Measurements from ENCODE around the gene PSMC6. TPM values are rescaled to one million over a fixed set of nuclear protein-coding genes. Genes with fewer than 3 reads are reported as not detected.
A peak's percentile ranks its signal among the peaks of the same experiment; 100 is the strongest.

The PSMC6 gene
- total RNA-seq, 6 experiments from 2014 or later: 78.9 to 110 (median 95.3) TPM

DNA sequence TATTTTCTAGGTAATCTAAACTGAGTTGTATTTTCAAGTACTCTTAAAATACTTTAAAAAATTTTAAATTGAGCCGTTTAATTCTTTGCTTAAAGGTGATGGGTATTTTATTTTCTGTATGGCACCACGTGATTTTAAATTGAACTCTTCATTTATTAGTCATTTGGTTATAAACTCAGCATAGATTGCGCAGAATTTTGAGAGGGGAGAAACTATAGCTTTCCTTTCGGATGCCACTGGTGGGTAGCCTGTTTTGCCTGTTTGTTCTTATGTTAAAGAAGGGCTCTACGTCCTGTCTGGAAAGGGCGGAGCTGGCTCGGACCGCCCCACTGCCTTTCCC, 22.6 kb downstream of the PSMC6 start:
- no peak for DNase-seq
- TF ChIP-seq, protein P1, sequence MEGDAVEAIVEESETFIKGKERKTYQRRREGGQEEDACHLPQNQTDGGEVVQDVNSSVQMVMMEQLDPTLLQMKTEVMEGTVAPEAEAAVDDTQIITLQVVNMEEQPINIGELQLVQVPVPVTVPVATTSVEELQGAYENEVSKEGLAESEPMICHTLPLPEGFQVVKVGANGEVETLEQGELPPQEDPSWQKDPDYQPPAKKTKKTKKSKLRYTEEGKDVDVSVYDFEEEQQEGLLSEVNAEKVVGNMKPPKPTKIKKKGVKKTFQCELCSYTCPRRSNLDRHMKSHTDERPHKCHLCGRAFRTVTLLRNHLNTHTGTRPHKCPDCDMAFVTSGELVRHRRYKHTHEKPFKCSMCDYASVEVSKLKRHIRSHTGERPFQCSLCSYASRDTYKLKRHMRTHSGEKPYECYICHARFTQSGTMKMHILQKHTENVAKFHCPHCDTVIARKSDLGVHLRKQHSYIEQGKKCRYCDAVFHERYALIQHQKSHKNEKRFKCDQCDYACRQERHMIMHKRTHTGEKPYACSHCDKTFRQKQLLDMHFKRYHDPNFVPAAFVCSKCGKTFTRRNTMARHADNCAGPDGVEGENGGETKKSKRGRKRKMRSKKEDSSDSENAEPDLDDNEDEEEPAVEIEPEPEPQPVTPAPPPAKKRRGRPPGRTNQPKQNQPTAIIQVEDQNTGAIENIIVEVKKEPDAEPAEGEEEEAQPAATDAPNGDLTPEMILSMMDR (IDR thresholded peaks at IDR 0.05): no peak
- peak overlapping the region; percentile 69 for H3K27ac Mint-ChIP-seq
- H3K4me1 Mint-ChIP-seq (ENCODE audit: low read depth): peaks cover 24% of the 10 kb centered on the region
- H3K27me3 Mint-ChIP-seq (ENCODE audit: insufficient read depth): no peaks in the 10 kb centered on the region; the same call in 1 of the 2 replicates
- no peaks in the 10 kb centered on the region for H3K9me3 Mint-ChIP-seq
- peak overlapping the region; percentile 98 for H3K4me3 Mint-ChIP-seq
- H3K36me3 Mint-ChIP-seq (ENCODE audit: low read depth): peaks cover 29% of the 10 kb centered on the region

DNA sequence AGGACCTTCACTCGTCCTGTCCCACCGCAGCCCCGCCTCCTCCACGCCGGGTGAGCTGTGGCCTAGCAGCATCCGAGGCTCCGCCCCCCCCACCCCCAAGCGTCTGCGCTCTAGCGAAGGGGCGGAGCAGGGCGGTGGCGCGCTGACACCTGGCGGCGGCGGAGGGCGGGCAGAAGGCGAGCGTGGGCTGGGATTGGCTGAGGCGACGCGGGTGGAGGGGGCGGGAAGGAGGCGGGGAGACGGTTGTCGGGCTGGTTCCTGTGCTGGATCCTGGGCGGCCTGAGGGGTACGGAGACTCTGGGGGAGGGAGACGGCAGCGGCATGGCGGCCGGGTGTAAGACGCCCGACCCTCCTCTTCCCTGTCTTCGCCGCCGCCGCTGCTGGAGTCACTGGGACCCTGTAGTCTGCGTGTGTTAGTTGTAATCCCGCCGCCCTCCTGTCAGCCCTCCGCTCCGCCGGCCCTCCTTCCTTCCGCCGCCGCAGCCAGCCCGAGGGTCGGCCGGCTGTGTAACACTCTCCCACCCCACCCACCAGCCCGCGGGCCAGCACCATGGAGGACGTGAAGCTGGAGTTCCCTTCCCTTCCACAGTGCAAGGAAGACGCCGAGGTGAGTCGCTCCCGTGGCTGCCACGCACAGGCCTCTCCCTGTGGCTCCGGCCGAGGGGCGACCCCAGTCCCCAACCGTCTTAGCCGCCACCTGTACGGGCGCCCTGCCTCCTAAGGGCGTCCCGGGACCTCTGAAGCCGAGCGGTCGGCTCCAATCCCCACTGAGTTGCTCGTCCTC, 23.1 kb downstream of the PSMC6 start, which contains the start of gene STYX:
Gene STYX (plus strand): TSS at position 242 of the 784 bp plus-strand sequence. CDS start 309 bp downstream, at position 551.
- Mint-ChIP-seq H3K9me3 (no peaks in the 10 kb centered on the region), H3K36me3 (ENCODE audit: low read depth) (peaks cover 29% of the 10 kb centered on the region), H3K27me3 (ENCODE audit: insufficient read depth) (no peaks in the 10 kb centered on the region; the same call in 1 of the 2 replicates), H3K4me1 (ENCODE audit: low read depth) (peaks cover 25% of the 10 kb centered on the region), H3K4me3 (peak within 1 kb of the TSS; percentile 98), H3K27ac (peak within 1 kb of the TSS; percentile 90)
- TF ChIP-seq, protein P1 (IDR thresholded peaks at IDR 0.05): peak; percentile 61
- DNase-seq: peak; percentile 95

DNA sequence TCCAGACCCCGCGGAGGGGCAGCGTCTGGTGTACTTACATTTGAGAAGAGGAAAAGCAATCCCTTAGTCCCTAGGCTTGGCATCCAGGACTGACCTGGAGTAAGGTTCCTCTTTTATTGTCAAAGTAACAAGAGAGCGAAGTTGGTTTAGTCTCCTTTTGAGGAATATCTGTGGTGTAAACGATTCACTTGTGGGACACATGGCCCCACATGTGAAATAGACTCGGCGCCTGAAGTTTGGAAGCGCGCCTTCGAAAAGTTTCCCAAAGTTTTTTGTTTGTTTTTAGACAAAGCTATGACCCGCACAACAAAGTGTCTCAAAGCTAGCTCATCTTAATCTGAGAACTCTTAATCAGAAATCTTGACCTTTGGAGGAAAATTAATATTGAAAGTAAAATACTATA, 23.7 kb downstream of the PSMC6 start:
- Mint-ChIP-seq H3K27ac (peak overlapping the region; percentile 90), H3K36me3 (ENCODE audit: low read depth) (peaks cover 28% of the 10 kb centered on the region), H3K9me3 (no peaks in the 10 kb centered on the region), H3K27me3 (ENCODE audit: insufficient read depth) (no peaks in the 10 kb centered on the region; the same call in 1 of the 2 replicates), H3K4me1 (ENCODE audit: low read depth) (peaks cover 31% of the 10 kb centered on the region), H3K4me3 (peak overlapping the region; percentile 98)
- TF ChIP-seq, protein P1 (IDR thresholded peaks at IDR 0.05): no peak
- peak; percentile 11 for DNase-seq

DNA sequence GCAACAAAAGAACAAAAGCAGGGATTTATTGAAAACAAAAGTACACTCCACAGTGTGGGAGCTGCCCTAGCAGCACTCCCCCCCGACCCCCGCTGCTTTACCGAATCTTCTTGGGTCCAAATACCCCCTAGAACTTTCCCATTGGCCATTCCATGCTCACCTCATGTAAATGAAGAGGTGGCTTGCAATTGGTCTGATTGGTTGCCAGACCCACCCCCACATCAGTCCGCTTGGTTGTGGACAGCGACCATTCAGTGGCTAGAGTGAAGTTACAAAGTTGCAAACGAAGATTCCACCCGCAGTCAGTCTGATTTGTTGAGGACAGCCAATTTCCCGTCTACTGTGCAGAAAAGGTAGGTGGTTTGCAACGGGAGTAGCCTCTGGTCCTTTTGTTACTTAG, 26.8 kb downstream of the PSMC6 start:
- no peaks in the 10 kb centered on the region for H3K9me3 Mint-ChIP-seq
- no peak overlapping the region for H3K4me3 Mint-ChIP-seq
- no peak overlapping the region for H3K27ac Mint-ChIP-seq
- peaks cover 42% of the 10 kb centered on the region for H3K4me1 Mint-ChIP-seq (ENCODE audit: low read depth)
- TF ChIP-seq, protein P1 (IDR thresholded peaks at IDR 0.05): no peak
- DNase-seq: no peak
- peaks cover 27% of the 10 kb centered on the region for H3K36me3 Mint-ChIP-seq (ENCODE audit: low read depth)
- H3K27me3 Mint-ChIP-seq (ENCODE audit: insufficient read depth): no peaks in the 10 kb centered on the region; the same call in 1 of the 2 replicates

DNA sequence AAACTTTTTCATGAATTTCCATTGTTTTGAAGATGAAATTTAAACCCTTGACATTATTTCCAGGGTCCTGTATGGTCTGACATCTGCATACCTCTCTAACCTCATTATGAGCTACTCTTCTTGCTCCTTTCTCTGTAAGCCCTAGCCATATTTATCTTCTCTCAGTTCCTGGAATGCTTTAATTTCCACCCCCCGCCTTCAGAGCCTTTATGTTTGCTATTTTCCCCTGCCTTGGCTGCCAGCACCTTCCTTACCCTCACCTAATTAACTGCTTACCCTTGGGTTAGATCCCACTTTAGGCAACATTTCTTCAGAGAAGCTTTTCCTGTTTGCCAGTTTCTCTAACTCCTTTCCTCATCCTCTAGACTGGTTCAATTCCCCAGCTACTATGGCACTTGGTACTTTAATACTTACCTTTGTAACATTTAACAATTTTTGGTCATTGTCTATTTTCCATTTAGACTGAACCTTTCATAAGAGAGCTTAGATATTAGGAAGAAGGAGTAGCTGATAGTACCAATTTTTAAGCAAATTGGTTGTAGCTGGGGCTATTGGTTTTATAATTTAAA, 29.0 kb downstream of the PSMC6 start:
- DNase-seq: no peak
- Mint-ChIP-seq H3K4me3 (no peak overlapping the region), H3K9me3 (no peaks in the 10 kb centered on the region), H3K36me3 (ENCODE audit: low read depth) (peaks cover 29% of the 10 kb centered on the region), H3K27me3 (ENCODE audit: insufficient read depth) (no peaks in the 10 kb centered on the region; the same call in 1 of the 2 replicates), H3K4me1 (ENCODE audit: low read depth) (peaks cover 41% of the 10 kb centered on the region), H3K27ac (no peak overlapping the region; the same call in 1 of the 2 replicates)
- TF ChIP-seq, protein P1 (IDR thresholded peaks at IDR 0.05): no peak
